Right lobe of liver (tissue), 6 donors: ENCODE results near the gene LINC01488. TPM values are rescaled to one million over a fixed set of nuclear protein-coding genes. Genes with fewer than 3 reads are reported as not detected.
A peak's percentile ranks its signal among the peaks of the same experiment; 100 is the strongest.

Experiments
- ATAC-seq, 4 donors: fragments of 200-7000 bp; cut with Tn5 transposase; one replicate each; pipeline ENCODE4 v1.9.1; 2020; ENCODE audit warnings: mild to moderate bottlenecking in 4 of 4, moderate library complexity in 4 of 4
- DNase-seq, 3 donors: peaks; one replicate each; pipeline ENCODE4 v3.0.0-alpha.2; 2020
- H3K27ac ChIP-seq, 3 donors: fragments of 200-600 bp; one replicate each; pipeline ENCODE4 v1.8.0; 2022
- H3K27me3 ChIP-seq, 2 donors: fragments of 200-600 bp; one replicate each; pipeline ENCODE4 v1.8.0; 2022
- H3K36me3 ChIP-seq, 4 donors: fragments of 200-600 bp; sonication (generic) in 1 of 4; one replicate each; pipeline versions ENCODE4 v1.5.1 to v1.8.0; 2017 to 2022; ENCODE audit warnings: control low read depth in 1 of 4
- H3K4me1 ChIP-seq, 4 donors: fragments of 200-600 bp; sonication (generic) in 1 of 4; one replicate each; pipeline versions ENCODE4 v1.5.1 to v1.8.0; 2017 to 2022; ENCODE audit warnings: control low read depth in 1 of 4
- H3K4me3 ChIP-seq, 3 donors: fragments of 200-600 bp; one replicate each; pipeline ENCODE4 v1.8.0; 2022
- H3K9me3 ChIP-seq, 4 donors: fragments of 200-600 bp; sonication (generic) in 1 of 4; one replicate each; pipeline versions ENCODE4 v1.5.1 to v1.8.0; 2017 to 2022; ENCODE audit warnings: control low read depth in 1 of 4
- CTCF ChIP-seq, 4 donors: fragments of 200-600 bp in 3 of 4; fragments of 450-650 bp in 1 of 4; IDR thresholded peaks; one replicate each; pipeline versions ENCODE4 v1.5.1 to v1.8.0; 2016 to 2022; ENCODE audit warnings: antibody characterized with exemption in 4 of 4, mild to moderate bottlenecking in 2 of 4
- POLR2A ChIP-seq: fragments of 450-650 bp; IDR thresholded peaks from one replicate; pipeline ENCODE4 v1.6.1; 2017; ENCODE audit warnings: antibody characterized with exemption, mild to moderate bottlenecking
- WGBS: methylation state at CpG from one replicate; pipeline ENCODE4 v1.1.6; 2018; ENCODE audit warnings: low coverage, low lambda C conversion rate; ENCODE audit not compliant: insufficient coverage; ENCODE audit errors: missing lambda C conversion rate; 5-methylcytosine and 5-hydroxymethylcytosine counted together
- intact Hi-C, 2 donors: fragments of 100-400 bp; cut with DNase I; formaldehyde crosslinking; loops; one replicate each; pipeline versions ENCODE4 v1.11.2 to v1.14.1; 2022
- total RNA-seq, 6 experiments: library from RNA; depleted of rRNA in 2 of 6; stranded (reverse); fragments of >200 nt in 2 of 6; fragmentation: NEBNext Ultra II Directional in 3 of 6; extraction: Animal tissue kit (Norgen Biotek cat#: 25700) in 3 of 6; gene quantifications; one replicate each; pipeline versions ENCODE4 v1.1.0 to v1.2.4, GENCODE V29; 2016 to 2023
- donor health status: DM: no; HTN: yes; CAD: no.
- donor health status: DM: no; HTN: no; CAD: no.
- donor health status: DM: no; HTN: no; CAD: no.
- donor health status: DM: no; HTN: yes; CAD: no.
- donor health status: DM: no; HTN: yes; CAD: no.

Gene LINC01488
- total RNA-seq, 6 experiments from 2014 or later = 0.63 to 22.9 (median 1.1) TPM; not detected in 1

DNA sequence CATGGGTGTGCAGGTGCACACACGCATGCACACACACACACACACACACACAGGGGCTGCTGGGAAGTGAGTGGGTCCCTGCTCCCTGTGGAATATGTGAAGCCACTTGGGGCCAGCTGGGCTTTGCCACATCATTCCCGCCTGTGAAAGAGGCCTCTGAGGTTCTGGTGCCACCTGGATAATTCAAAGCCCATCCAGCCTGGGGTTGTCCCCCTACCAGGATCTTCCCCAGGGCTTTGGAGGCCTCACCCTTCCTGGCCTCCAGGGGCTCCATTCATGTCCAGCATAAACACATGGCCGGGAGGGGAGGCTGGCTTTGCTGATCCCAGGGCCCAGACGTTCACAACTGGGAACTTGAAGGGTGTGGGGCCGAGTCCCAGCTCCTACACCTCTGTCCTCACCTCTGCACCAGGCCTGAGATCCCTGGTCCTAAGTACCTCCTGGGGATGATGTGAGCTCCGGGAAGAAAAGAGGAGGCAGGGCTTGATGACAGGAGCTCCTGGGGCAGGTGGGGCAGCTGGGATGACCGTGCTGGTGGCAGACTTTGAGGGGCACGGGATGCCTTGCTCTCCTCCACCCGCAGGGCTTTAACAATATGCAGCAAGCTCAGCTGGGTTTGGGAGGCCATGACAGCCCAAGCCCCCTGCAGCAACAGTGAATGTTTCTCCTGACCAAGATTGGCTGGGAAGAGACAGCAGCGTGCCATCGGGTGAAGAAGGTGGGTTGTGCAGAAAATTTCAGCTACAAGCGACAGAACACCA is 14.2 kb downstream of the LINC01488 start:
- intact Hi-C loops = no loop called here
- H3K27ac ChIP-seq = no peak overlapping the region
- no peak for TF ChIP-seq CTCF (IDR thresholded peaks at IDR 0.05)
- no peak for TF ChIP-seq POLR2A
- DNase-seq (peak in 1 of 3 donors; percentile 42), ATAC-seq (no peak)
- no peaks in the 10 kb centered on the region for H3K9me3 ChIP-seq
- H3K27me3 ChIP-seq = no peaks in the 10 kb centered on the region
- no peak overlapping the region for H3K4me3 ChIP-seq
- peaks cover 0 to 6% (median 0%) of the 10 kb centered on the region in 4 donors for H3K4me1 ChIP-seq
- 83% methylated on average over 2 of the region's 12 CpGs for WGBS
- H3K36me3 ChIP-seq = no peaks in the 10 kb centered on the region

DNA sequence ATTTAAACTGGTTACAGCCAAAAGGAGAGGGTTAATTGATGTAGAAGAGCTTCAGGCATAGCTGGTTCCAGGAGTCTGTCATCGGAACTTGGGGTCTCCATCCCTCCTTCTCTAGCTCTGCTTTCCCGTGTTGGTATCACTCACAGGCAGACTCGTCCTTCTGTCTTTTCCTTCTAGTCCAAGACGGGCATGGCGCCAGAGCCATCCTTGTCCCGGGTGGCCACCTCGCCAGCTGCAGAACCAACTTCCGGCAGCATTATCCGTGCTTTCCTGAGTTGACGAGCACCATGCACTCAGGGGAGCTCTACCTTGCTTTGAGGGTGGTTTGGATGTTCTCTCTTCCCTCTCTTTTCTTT is 14.7 kb downstream of the LINC01488 start:
- intact Hi-C loops = no loop called here
- Histone ChIP-seq H3K36me3 (no peaks in the 10 kb centered on the region), H3K4me3 (no peak overlapping the region), H3K9me3 (no peaks in the 10 kb centered on the region), H3K27me3 (no peaks in the 10 kb centered on the region), H3K27ac (no peak overlapping the region), H3K4me1 (peaks cover 0 to 6% (median 0%) of the 10 kb centered on the region in 4 donors)
- 90% methylated on average over 10 of the region's 10 CpGs for WGBS
- DNase-seq (peak in 1 of 3 donors; percentile 50), ATAC-seq (no peak)
- TF ChIP-seq CTCF (IDR thresholded peaks at IDR 0.05) (no peak), POLR2A (no peak)

- Histone ChIP-seq H3K9me3 (no peaks in the 10 kb centered on the region), H3K27me3 (no peaks in the 10 kb centered on the region), H3K4me1 (peaks cover 0 to 6% (median 0%) of the 10 kb centered on the region in 4 donors), H3K36me3 (no peaks in the 10 kb centered on the region), H3K27ac (no peak overlapping the region), H3K4me3 (no peak overlapping the region)
- ATAC-seq (peak in 2 of 4 donors; percentile 13 to 26), DNase-seq (peak in 1 of 3 donors; percentile 20)
- WGBS = 37% methylated on average over 2 of the region's 12 CpGs
- intact Hi-C loops = no loop called here
- TF ChIP-seq POLR2A = no peak
- no peak for TF ChIP-seq CTCF (IDR thresholded peaks at IDR 0.05)
These were observed 15.3 kb downstream of the LINC01488 start for GRCh38 chr11:69496631-69497220.

- no CpG with 5 or more reads among the region's 19 CpGs for WGBS
- no peaks in the 10 kb centered on the region for H3K36me3 ChIP-seq
- TF ChIP-seq CTCF (IDR thresholded peaks at IDR 0.05) (no peak), POLR2A (no peak)
- H3K9me3 ChIP-seq = no peaks in the 10 kb centered on the region
- intact Hi-C loops = no loop called here
- no peak overlapping the region for H3K27ac ChIP-seq
- no peak overlapping the region for H3K4me3 ChIP-seq
- H3K4me1 ChIP-seq = peaks cover 0 to 6% (median 0%) of the 10 kb centered on the region in 4 donors
- peak; percentile 61 to 66 (median 65) for DNase-seq
- H3K27me3 ChIP-seq = no peaks in the 10 kb centered on the region
- peak; percentile 55 to 91 (median 70) for ATAC-seq
These were observed 15.8 kb downstream of the LINC01488 start for GRCh38 chr11:69497221-69497787.
